Measurements from ENCODE around the gene RORC.

Gene RORC

GRCh38 chr1:151814426-151814825 is 17.2 kb downstream of the RORC start:
- no peak for TF ChIP-seq SIN3A (IDR thresholded peaks at IDR 0.05; ENCODE audit: borderline replicate concordance, insufficient read depth, low read length)
- no peak for TF ChIP-seq TAF1 (IDR thresholded peaks at IDR 0.05; ENCODE audit: borderline replicate concordance, insufficient read depth, low read length)
- no peak for TF ChIP-seq POLR2AphosphoS5 (IDR thresholded peaks at IDR 0.05; ENCODE audit: low read depth, low read length)
- TF ChIP-seq REST (IDR thresholded peaks at IDR 0.05; ENCODE audit: insufficient read depth in 1 of 2, low read depth in 2 of 2, low read length in 2 of 2), result no peak
- TF ChIP-seq FOXP2 (optimal IDR thresholded peaks at IDR 0.05; ENCODE audit: borderline replicate concordance, extremely low read depth, extremely low read length, insufficient read depth), result no peak

- TF ChIP-seq FOXP2 (optimal IDR thresholded peaks at IDR 0.05; ENCODE audit: borderline replicate concordance, extremely low read depth, extremely low read length, insufficient read depth) (no peak), REST (IDR thresholded peaks at IDR 0.05; ENCODE audit: insufficient read depth in 1 of 2, low read depth in 2 of 2, low read length in 2 of 2) (no peak), SIN3A (IDR thresholded peaks at IDR 0.05; ENCODE audit: borderline replicate concordance, insufficient read depth, low read length) (no peak), POLR2AphosphoS5 (IDR thresholded peaks at IDR 0.05; ENCODE audit: low read depth, low read length) (no peak), TAF1 (IDR thresholded peaks at IDR 0.05; ENCODE audit: borderline replicate concordance, insufficient read depth, low read length) (no peak)
Measured at GRCh38 chr1:151813271-151813977, 18.2 kb downstream of the RORC start.

- TF ChIP-seq POLR2AphosphoS5 (IDR thresholded peaks at IDR 0.05; ENCODE audit: low read depth, low read length) (no peak), TAF1 (IDR thresholded peaks at IDR 0.05; ENCODE audit: borderline replicate concordance, insufficient read depth, low read length) (no peak)
Measured at GRCh38 chr1:151811181-151811580, 20.4 kb downstream of the RORC start.

GRCh38 chr1:151809985-151810556 is 21.5 kb downstream of the RORC start:
- TF ChIP-seq TAF1 (IDR thresholded peaks at IDR 0.05; ENCODE audit: borderline replicate concordance, insufficient read depth, low read length), result no peak
- TF ChIP-seq POLR2AphosphoS5 (IDR thresholded peaks at IDR 0.05; ENCODE audit: low read depth, low read length), result no peak
- no peak for TF ChIP-seq REST (IDR thresholded peaks at IDR 0.05; ENCODE audit: insufficient read depth in 1 of 2, low read depth in 2 of 2, low read length in 2 of 2)
- TF ChIP-seq FOXP2 (optimal IDR thresholded peaks at IDR 0.05; ENCODE audit: borderline replicate concordance, extremely low read depth, extremely low read length, insufficient read depth), result no peak
- TF ChIP-seq SIN3A (IDR thresholded peaks at IDR 0.05; ENCODE audit: borderline replicate concordance, insufficient read depth, low read length), result no peak

GRCh38 chr1:151809290-151809984 is 22.2 kb downstream of the RORC start:
- TF ChIP-seq POLR2AphosphoS5 (IDR thresholded peaks at IDR 0.05; ENCODE audit: low read depth, low read length), result no peak
- TF ChIP-seq TAF1 (IDR thresholded peaks at IDR 0.05; ENCODE audit: borderline replicate concordance, insufficient read depth, low read length), result no peak
- TF ChIP-seq FOXP2 (optimal IDR thresholded peaks at IDR 0.05; ENCODE audit: borderline replicate concordance, extremely low read depth, extremely low read length, insufficient read depth), result no peak
- no peak for TF ChIP-seq REST (IDR thresholded peaks at IDR 0.05; ENCODE audit: insufficient read depth in 1 of 2, low read depth in 2 of 2, low read length in 2 of 2)
- TF ChIP-seq SIN3A (IDR thresholded peaks at IDR 0.05; ENCODE audit: borderline replicate concordance, insufficient read depth, low read length), result no peak

All from PFSK-1 (cell line).